Measurements from ENCODE around the gene KRT32. TPM values are rescaled to one million over a fixed set of nuclear protein-coding genes. Genes with fewer than 3 reads are reported as not detected.

Gene KRT32
- total and polyA plus RNA-seq, 9 of the 15 experiments (the other 6 are each of a cell fraction or from before 2014, with no cell fraction given), result not detected

GRCh38 chr17:41489531-41489930 lies 22.3 kb upstream of the KRT32 start, which contains the start of gene KRT36:
Gene KRT36, minus strand, starts transcription at chr17:41489910. Its CDS starts 46 bp downstream, at chr17:41489864.
- POLR2A ChIA-PET, result interaction anchor here (1.0 to 2.6 kb wide), 3 partner anchors 8 to 60 kb away, joined by 5 to 9 read pairs (median 6); no protein-coding TSS in a partner anchor
- intact Hi-C loops (cut with micrococcal nuclease) (loop anchor here (10.0 kb wide), 1 partner anchor 175 kb away; no protein-coding TSS in a partner anchor), in situ Hi-C loops (cut with MboI) (loop anchor here (5.0 kb wide), 1 partner anchor 58 kb away; no protein-coding TSS in a partner anchor)
- Histone ChIP-seq H3K9ac (ENCODE audit: insufficient read depth in 1 of 2, low read depth in 2 of 2, low read length in 2 of 2) (no peak within 1 kb of the TSS; a peak in 1 of 4 replicates), H3K79me2 (ENCODE audit: control insufficient read depth, insufficient read depth, low read length) (no peaks in the 10 kb centered on the region), H3K9me3 (replicated peaks; ENCODE audit: control insufficient read depth, insufficient read depth, low read depth, low read length) (no peaks in the 10 kb centered on the region), H4K20me1 (replicated peaks; ENCODE audit: control insufficient read depth, insufficient read depth, low read length) (peaks cover 2% of the 10 kb centered on the region), H3K4me1 (replicated peaks in 1 of 2; ENCODE audit: control insufficient read depth in 2 of 2, insufficient read depth in 2 of 2, low read length in 2 of 2) (peaks cover under 1 to 14% of the 10 kb centered on the region in 2 experiments; a peak in 4 of 5 replicates), H3K27ac (ENCODE audit: extremely low read depth, low read depth, low read length) (no peak within 1 kb of the TSS), H3K4me3 (no peak within 1 kb of the TSS), H2AFZ (ENCODE audit: low read depth, low read length) (no peak within 1 kb of the TSS), H3K4me2 (ENCODE audit: insufficient read depth, low read length) (no peak within 1 kb of the TSS), H3K36me3 (ENCODE audit: control insufficient read depth, insufficient read depth, low read length) (no peaks in the 10 kb centered on the region), H3K27me3 (ENCODE audit: control insufficient read depth in 2 of 2, insufficient read depth in 2 of 2, low read length in 2 of 2) (peaks cover 4 to 20% of the 10 kb centered on the region in 2 experiments; a peak in 2 of 5 replicates), H3K9me1 (ENCODE audit: control insufficient read depth, insufficient read depth, low read length) (no peaks in the 10 kb centered on the region)
- ATAC-seq (no peak), FAIRE-seq (no peak), DNase-seq (ENCODE audit: extremely low read depth in 1 of 4, low spot score in 3 of 4) (no peak)
- TF ChIP-seq BRD4 (IDR thresholded peaks at IDR 0.05), result no peak
- TF ChIP-seq ZNF316 (IDR thresholded peaks at IDR 0.05), result no peak
- no peak for TF ChIP-seq CREM (IDR thresholded peaks at IDR 0.05; ENCODE audit: low read depth)
- no peak for TF ChIP-seq KLF16 (IDR thresholded peaks at IDR 0.05)
- no peak for TF ChIP-seq ZNF3 (CRISPR knock-in tag; IDR thresholded peaks at IDR 0.05)
- no TSS peak for BruUV-seq (replicated peaks)
- CTCF ChIA-PET (ENCODE audit: low intra/inter-chr PET ratio), result no interaction called here
- 19% methylated on average over 12 of the region's 12 CpGs for WGBS (ENCODE audit: insufficient coverage, low coverage, missing lambda C conversion rate)
